ENCODE data around the gene RNF26.
"Not testable (repeated sequence)": the region's sequence is repeated elsewhere in the genome, so short reads cannot be mapped to it uniquely, and the experiment has no call there.

RNF26 gene

DNA sequence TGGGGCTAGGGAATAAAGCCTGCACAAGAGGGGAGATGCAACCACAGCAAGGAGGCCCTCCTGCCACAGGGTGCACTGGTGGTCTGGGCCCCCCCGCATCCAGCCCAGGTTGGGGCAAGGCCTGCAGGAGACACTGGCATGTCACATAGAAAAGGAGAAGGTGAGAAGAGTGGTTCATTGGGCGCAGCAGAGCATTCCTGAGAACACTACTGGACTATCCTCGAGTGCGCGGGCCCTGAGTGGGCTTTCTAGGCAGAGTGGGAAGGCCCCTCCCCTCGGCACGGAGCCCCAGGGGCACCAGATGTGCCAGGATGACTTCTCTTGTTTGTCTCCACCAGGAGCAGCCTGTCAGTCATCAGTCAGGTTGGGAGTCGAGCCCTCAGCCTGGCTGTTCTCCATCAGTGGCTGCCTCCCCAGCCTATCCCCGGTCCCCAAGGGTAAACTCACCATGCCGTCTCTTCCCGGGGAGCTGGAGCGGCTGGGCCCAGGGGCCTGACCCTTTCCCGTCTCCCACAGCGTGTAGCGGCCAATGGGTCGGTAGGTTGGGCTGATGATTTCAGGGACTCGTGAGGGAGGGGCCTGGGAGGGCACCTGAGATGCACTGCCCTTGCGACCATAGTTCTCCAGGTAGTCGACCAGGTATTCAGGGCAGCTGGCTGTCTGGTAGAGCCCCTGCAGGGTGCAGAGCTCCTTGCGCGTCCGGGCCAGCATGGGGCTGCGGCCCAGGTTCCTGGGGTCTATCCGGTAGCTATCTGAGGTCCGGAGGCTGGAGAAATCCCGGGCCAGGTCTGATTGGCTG is 38.1 kb downstream of the RNF26 start:
- DNase-seq: no peak

GRCh38 chr11:119373059-119373920 is 39.0 kb downstream of the RNF26 start:
- DNase-seq: no peak

GRCh38 chr11:119373921-119374631 is 39.7 kb downstream of the RNF26 start:
- no peak for DNase-seq

DNA sequence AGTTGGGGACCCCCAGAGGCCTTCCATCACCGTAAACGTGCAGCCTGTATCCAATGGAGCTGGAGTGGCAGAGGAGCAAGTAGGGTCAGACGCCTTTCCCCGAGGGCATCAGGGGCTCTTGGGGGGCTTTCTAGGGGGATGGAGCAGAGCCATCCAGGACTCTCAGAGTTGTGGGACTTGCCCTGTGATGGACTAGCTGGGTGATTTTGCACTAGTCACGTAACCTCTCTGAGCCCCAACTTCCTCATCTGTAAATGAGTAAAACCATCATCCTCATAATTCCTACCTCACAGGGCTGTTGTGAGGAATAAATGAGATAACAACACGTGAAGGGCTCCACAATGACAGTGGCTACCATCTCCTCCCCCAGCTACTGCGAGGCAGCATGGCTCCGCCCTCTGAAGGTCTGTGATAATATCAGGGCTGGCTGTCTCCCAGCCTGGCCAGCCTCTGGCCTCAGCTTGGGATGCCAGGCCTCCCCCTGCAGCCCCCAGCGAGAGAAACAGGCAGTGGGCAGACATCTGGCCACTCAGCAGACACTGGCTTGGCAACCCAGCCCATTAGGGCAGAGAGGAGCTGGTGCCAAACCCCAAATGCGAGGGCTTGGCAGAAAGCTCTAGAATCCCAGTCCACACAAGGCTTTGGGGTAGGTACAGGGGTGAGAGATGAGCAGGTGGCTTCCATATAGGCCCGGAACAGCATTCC is 40.5 kb downstream of the RNF26 start:
- DNase-seq: no peak

- DNase-seq: no peak
These were observed 41.2 kb downstream of the RNF26 start for GRCh38 chr11:119375337-119376196.

DNA sequence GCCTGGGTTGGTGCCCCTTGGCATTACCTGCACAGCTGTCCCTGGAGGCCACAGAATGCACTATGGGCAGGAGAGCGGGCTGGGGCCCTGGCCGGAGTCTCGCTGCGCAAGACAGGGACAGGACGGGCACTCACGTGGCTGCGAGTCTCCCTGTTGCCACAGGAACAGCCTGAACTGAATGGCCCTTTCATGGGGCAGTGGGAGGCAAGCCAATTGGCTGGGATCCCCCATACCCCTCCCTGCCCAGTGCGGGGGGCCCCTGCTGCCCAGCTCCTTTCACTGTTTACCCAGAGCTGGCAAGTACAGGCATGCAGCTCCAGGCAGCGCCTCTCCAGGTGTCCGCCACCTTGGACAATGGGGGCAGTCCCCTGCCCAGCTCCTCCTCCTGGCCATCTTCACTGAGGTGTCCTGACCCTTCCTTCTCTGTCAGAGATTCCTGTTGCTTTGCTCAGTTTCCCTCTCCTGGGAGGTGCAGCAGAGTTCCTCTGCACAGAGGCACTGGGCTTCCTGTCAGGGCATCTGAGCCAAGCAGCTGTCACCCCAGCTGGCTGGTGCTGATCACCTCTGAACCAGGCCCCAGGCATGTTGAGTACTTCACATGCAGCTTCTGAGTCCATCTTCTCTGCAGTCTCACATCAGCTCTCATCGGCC is 42.0 kb downstream of the RNF26 start:
- DNase-seq: no peak

DNA sequence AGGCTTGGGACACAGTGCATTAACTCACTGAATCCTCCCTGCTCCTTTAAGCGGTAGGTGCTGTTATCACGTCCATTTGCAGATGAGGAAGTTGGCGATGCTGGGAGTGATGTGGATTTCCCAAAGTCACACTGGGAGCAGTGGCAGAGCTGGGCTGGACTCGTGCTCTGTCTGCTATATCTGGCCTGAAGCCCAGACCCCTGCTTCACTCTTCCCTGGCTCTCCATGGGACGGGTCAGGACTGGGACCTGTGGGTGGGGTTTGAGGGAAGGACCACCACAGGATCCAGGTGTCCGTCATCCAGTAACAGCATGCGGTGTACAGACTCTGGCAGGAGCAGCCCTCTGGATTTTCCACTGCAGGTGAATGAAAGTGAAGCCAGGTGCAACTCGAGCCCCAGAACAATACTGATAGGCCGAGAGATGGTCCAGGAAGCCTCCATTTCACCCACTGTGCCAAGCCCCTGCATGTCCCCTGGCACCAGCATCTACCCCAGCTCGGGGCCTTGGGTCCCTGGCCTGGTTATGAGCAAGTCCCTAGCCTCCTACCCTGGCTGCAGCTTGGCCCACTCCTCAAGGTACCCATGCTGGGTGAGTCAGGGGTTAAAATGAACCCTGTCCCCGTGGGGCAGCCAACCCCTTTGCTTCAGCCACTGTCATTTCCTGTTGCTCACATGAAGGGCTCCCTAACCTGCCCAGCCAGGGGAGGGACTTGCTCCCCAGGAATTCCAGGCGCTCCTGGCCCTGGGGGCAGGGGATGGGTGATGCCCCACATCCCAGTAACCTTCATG is 43.0 kb downstream of the RNF26 start:
- no peak for DNase-seq

DNA sequence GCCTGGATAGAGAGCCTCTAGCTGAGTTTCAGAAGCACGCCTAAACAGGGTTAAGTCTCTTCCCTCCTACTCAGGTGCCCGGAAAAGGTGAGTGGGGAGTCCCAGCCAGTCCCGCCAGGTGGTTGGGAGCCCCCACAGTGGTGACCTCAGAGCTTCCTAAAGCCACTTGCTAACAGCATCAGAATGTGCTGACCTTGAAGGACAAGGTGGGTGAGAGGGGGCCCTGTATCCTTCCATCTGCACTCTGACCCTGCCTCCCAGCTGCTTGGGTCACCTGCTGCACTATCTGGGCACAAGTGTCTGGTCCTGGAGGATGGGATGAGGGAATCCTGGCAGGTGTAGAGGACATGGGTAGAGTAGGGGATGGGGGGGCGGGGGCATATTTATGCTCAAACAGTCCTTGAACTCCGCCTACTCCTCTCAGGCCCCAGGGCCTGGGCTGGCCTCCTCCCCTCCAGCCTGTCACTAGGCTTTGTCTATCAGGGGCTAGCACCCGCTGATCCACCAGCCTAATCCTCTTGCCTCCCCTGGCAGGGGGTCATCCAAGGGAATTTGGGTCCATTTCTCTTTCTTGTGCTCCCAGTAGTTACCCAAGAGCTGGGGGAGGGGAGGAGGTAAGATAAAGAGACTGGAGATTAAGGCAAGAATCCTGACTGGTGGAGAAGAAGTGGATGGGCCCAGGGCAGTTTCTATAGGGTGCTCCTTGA is 43.8 kb downstream of the RNF26 start:
- DNase-seq: no peak

- DNase-seq: no peak
These were observed 44.6 kb downstream of the RNF26 start for GRCh38 chr11:119378851-119379465.

- no peak for DNase-seq
These were observed 46.0 kb downstream of the RNF26 start for GRCh38 chr11:119380160-119380826.

DNA sequence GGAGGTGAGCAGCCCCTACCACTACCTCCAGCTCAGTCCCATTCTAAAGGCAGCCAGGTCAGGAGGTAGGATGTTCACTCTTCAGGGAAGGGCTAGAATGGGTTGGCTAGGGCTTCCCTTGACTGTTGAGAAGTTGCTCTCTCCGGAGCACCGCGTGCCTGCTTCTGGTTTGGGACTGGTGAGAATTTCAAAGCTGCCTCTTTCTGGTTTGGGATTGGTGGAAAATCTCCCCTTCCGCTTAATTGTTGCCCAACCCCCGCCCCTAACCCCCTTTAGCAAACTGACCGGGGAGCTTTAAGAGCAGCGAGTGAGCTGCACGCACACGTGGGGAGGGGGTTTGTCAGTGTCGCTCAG is 46.5 kb downstream of the RNF26 start:
- DNase-seq: no peak

- DNase-seq: peak; percentile 26
These were observed 47.1 kb downstream of the RNF26 start, which contains the start of gene USP2 for GRCh38 chr11:119381181-119381988. Gene USP2, minus strand, starts transcription at chr11:119381690. Its CDS starts 8,210 bp downstream, at chr11:119373480.

- DNase-seq: no peak
These were observed 47.8 kb downstream of the RNF26 start for GRCh38 chr11:119382101-119382500.

DNA sequence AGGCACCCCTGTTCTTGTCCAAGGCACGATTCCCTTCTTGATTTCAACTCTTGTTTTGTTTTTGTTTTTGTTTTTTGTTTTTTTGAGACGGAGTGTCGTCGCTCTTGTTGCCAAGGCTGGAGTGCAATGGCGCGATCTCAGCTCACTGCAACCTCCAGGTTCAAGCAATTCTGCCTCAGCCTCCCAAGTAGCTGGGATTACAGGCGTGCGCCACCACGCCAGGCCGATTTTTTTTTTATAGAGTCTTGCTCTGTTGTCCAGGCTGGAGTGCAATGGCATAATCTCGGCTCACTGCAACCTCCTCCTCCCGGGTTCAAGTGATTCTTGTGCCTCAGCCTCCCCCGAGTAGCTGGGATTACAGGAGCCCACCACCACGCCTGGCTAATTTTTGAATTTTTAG is 48.2 kb downstream of the RNF26 start:
- DNase-seq: not testable (repeated sequence)

DNA sequence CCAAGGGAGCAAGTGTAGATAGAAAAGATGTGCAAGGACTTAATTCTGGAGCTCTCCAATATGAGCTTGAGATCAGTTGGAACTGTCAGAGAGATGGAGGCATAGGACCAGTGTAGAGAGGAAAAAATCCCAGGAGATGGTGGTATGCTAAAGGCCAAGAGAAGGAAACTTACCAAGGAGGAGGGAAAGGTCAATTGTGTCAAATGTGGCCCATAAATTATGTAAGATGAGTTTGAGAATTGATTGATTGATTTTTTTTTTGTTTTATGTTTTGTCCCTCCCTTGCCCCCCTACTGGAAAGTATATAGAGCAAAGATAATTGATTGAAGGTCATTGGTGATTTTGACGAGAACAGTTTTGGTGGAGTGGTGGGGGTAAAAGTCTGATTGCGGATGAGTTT is 50.0 kb downstream of the RNF26 start:
- DNase-seq: no peak
